NCI-H345 (cell line): ENCODE results near the gene CYB561D2.

Source experiments
- DNase-seq: peaks from one replicate; lab custom pipeline; 2025; lab: John Stamatoyannopoulos, UW

The CYB561D2 gene

DNA sequence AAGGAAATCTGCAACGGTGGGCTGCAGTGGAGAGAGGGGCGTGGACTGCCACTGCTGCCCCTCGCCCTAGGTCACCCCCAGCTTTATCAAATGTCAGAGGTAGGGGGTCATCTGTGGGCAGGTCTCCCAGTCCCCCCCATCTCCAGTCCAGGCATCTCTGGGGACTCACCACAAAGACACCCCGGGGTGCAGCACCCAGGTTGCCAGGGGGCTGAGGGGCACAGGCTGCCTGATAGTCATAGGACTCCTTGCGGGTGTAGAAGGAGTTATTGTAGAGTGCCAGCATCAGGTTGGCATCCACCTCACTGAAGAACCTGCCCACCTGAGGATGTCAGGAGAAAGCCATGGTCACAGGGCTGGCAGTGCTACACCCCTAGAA is 15.2 kb downstream of the CYB561D2 start:
- no peak for DNase-seq

DNA sequence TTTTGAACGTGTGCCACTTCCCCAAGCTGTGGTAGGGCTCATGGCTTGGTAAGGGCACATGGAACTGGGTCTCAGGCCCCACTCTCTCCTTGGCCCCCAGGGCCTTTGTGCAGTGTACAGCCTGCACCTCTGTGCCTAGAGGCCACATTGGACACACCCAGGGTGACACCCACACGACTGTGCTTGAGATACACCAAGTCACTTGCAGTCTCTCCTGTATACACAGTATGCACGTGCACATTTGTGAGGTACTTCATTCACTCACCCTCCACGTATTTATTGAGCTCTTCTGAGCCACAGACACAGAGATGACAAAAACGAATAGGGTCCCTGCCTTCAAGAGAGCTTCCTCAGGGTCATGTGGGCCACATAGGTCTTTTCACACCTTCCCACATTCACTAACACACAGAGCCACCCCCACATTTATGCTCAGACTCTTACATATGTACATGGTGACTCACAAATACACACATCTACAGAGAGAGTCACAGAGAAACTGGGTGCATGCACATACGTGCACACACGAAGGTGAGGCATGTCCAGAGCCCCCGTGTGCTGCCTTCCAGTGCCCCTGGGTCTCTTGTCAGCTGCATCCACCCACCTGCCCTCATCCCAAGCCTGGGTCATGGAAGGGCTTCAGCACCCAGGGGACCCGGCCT is 18.5 kb downstream of the CYB561D2 start:
- no peak for DNase-seq

- DNase-seq, result no peak
These were observed 19.9 kb downstream of the CYB561D2 start for GRCh38 chr3:50370594-50370993.

- DNase-seq, result no peak
These were observed 20.5 kb downstream of the CYB561D2 start for GRCh38 chr3:50371133-50371685.

GRCh38 chr3:50372349-50372748 is 21.7 kb downstream of the CYB561D2 start:
- DNase-seq, result no peak

- DNase-seq, result no peak
These were observed 22.7 kb downstream of the CYB561D2 start for GRCh38 chr3:50373146-50374051.

DNA sequence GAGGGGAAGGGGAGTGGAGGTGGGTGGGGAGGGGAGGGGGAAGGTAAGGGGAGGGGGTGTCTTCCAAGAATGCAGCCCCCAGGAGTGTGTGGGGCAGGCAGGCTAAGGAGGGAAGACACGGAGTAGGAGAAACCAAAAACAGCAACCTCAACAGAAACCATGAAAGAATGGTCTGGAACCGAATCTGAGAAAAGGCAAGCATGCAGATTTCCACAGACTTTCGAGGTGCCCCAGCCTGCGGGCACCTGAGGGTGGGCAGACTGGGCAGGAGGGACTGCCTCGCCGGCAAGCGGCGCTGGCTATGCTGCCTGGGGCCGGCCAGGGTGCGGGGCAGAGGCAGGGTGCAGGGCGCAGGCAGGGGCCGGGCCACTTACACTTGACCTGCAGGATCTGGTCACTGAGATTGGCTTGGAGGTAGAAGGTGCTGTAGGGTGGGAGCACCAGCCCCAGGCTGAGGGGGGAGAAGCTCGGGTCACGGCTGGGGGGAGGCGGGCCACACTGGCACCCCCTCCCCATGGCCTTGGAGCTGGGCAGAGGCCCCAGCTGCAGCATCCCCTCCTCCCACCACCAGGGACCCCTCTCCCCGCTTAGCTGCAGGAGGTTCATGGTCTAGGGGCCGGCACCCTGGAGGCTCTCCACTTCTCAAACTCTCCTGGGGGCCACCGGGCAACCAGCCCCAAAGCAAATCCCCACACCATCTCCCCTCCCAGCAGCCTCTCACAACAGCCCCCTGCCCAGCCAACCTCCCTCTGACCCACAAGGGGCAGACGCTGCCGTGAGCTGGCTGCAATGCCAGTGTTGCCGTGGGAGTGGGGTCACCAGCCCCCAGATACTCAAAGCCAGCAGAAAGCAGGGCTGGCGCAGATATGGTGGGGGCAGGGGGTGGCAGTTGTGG is 23.9 kb downstream of the CYB561D2 start:
- DNase-seq, result no peak

DNA sequence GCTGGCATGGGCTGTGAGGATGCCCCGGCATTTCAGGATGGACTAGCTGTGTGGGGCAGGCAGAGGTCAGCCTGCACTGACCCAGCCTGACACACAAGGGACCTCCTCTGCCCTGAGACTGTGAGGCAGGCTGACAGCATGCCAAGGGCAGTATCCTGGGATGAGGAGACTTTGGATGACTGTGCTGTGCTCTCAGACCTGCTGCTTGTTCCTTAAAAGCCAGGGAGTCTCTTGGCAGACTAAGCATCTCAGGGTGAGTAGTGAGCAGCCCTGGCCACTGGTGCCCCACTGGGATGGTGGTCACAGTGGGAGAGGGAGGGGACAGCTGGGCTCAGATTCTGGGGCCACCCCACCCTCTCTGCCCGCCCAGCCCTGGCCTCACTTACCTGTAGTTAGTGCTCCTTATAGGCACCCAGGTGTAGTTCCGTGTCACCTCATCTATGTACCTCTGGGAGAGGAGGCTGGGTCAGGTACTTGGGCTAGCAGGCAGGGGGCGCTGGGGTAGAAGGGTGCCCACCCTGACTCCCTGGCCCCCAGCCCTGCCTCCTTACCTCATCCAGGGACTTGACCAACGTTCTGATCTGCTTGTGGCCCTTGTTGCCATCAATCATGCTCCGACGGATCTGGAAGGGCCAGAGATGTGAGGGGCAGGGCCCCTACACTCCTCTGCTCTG is 24.7 kb downstream of the CYB561D2 start:
- no peak for DNase-seq

- no peak for DNase-seq
These were observed 27.4 kb downstream of the CYB561D2 start for GRCh38 chr3:50378024-50378423.

DNA sequence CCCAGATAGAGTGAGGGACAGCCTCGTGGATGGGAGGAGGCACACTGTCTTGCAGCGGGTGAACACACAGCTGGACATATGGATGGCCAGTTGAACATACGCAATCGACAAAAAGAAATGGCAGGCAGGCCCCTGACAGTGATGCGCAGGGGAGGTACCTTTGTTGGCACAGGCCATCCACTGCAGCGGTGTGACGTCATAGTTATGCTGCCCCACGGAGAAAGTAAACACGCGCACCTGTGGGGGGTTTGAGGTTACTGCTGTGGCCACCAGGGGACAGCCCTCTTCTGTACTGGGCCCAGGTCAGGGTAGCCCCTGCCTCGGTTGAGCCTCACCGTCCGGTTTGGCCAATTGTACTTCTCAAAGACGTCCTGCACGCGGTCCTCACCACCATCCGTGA is 28.1 kb downstream of the CYB561D2 start:
- DNase-seq, result no peak

DNA sequence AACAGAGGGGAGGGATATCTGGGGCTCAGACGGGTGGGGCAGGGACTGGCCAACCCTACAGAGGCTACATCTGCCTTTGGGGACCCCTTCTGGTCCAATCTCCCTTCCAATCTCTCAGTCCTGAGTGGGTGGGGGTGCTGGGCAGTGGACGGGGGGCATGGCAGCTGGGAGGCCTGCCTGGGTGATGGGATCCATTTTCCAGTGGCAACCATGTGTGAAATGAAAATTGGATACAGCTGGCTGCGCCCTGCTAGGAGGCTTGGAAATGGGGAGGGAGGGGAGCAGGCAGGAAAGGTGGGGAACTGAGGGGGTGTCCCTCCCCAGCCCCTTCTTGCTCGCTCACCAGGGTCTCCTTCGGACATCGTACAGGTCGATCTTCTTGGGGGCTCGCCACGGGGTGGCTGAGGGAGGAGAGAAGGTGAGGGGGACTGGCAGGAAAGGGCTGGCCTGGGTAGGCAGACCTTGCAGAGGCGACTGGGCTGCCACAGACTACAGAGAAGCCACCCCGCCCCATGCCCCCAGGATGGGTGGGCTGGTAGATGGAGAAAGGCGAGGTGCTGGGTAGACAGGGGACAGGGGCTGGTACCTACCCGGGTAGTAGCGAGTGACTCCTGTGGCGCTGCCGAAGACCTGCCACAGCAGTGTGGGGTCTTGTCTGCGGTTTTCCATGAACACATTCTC is 29.9 kb downstream of the CYB561D2 start:
- DNase-seq, result no peak

DNA sequence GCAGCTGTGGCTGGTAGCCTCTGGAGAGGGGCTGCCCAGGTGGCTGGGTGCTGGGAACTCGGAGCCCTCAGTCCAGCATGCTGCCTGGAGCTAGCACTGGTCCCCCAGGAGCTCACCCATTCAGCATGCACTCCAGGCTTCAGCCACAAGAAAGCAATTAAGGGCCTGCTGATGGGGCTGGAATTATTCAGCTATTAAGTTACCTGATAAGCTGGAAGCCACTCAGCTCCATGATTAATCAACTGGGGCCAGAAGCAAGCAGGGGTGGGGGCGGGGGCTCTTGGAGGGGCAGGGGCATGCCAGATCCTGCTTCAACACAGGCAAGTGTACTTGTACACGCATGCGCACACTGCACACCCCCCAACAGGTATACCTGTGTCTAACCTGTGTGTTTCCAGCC is 30.7 kb downstream of the CYB561D2 start:
- DNase-seq, result no peak

- DNase-seq, result no peak
These were observed 32.1 kb downstream of the CYB561D2 start for GRCh38 chr3:50382722-50383121.

DNA sequence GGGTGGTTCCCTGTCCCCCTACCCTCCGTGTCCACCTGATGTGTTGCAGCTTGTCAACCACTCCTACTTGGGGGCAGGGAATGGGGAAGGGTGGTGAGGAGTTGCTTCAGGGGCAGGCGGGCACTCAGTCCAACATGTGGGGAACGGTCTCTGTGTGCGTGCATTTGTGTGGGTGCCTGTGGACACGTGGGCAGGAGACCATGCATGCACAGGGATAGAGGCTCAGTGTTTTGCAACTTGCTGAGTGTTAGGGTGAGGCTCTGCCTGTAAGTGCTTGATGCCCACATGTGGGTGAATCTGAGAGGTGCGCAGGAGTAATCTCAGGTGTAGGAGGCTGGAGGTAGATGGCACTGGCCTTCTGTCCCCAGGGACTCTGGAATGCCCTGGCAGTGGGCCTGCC is 33.1 kb downstream of the CYB561D2 start:
- DNase-seq, result no peak

- DNase-seq, result no peak
These were observed 35.1 kb downstream of the CYB561D2 start for GRCh38 chr3:50385754-50386153.

DNA sequence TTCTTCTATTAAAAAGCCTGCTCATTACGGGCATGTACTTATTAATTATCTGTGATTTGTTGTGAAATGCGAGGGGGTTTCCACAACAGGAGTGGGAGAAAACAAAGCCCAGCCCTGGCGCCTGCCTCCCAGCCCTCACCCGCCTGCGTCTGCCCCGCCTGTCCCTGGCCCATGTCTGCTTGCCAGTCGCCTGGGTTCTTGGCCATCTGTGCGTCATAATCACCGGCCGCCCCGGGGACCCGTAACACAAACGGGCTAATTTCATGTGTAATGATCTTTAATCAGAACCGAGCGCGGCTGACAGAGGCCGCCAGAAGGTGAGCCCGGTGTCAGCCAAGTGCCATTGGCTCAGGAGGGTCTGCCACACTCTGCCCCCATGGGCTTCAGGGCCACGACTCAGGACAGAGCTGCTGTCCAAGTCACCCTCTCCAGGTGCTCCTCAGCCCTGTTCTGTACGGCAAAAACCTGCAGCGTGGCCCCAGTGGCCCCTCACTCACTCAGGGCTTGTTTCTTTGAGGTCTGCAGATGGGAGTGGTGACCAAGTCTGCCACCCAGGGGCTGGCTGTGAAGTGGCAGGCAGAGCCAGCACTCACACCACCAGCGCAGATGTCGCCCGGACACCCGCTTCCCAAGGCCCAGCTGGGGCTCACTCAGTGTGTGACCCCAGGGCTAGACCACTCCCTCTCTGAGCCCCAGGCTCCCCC is 37.5 kb downstream of the CYB561D2 start:
- DNase-seq, result no peak

DNA sequence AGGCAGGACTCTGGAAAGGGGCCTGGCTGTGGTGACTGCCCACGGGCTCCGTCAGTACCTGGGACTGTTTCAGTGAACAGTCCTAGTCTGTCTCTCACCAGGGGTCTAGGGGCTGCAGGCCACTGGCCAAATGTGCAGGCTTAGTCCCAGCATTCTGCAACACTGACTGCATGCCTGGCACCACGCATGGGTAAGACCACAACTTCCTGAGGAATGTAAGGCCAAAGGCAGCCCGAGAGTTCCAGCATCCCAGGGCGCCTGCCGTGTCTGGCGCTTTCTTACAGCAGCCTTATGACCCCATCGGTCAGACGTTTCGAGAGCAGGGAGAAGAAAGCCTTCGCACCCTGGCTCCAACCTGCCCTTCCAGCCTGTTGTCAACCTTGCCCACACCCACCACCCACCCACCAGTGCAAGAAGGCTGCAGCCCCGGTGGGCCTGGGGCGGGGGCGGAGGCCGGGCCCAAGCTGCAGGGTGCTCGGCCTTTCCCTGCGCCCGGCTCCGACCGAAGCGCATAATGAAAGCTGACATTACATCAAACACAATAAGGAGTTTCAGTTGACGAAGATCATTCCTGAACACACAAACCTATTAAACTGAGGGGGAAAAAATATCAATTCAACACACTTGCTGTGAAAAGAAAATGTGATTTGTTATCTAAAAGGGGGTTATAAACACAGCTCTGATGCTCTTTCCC is 38.2 kb downstream of the CYB561D2 start:
- DNase-seq, result no peak

DNA sequence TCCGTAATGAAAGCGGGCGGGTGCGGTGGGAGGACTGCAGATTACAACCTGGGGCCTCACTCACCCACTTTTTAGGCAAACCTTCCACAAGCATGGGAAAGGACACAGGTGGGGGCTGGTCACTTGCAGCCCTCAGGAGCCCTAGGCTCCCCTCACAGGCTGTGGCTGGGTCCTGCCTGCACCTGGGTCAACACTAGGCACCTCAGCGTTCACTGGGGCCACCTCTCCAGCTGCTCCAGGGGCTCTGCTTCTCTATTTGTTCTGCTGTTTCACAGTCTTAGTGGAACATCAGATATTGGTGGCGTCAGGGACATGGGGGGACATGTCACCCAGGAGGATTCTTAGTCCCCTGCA is 38.7 kb downstream of the CYB561D2 start:
- DNase-seq, result no peak

DNA sequence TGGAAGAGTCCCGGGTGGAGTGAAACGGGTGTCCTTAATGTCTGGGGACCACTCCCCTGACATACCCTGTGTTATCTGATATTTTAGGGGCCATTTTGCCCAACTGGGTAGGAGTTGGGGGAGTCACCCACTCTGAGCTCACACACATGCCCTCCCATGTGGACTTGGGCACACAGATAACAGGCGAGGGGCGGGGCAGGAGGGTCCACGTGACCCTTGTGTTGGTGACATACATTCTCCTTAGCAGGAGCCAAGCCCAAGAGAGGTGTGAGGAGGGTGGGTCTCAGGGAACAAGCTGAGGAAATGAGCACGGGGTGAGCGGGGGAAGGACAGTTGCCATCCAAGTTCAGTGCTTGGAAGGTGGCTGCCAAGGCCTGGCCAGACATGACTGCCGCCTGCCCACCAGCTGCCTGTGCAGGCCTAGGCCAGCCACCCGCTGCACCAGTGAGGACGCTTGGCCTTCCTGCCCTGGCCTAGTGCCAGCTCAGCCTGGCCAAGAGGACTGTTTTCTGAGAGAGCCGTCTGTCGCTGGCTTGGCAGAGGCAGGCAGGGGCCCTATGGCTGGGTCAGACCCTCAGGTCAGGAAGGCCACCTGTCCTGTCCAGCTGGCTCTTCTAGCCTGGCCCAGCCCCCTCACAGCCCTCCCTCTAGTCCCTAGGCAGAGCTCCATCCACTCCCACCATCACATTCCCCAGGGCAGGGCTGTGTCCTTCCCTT is 40.0 kb downstream of the CYB561D2 start:
- no peak for DNase-seq
